Right ventricle myocardium inferior (tissue), 1 donor: ENCODE measurements around the gene KL. TPM values are rescaled to one million over a fixed set of nuclear protein-coding genes. Genes with fewer than 3 reads are reported as not detected.

Source experiments
- ATAC-seq: fragments of 200-7000 bp; cut with Tn5 transposase; one replicate; pipeline ENCODE4 v1.9.1; 2020; ENCODE audit warnings: mild to moderate bottlenecking, moderate library complexity
- DNase-seq: peaks from one replicate; pipeline ENCODE4 v3.0.0; 2021; ENCODE audit errors: missing footprints
- intact Hi-C: fragments of 100-400 bp; cut with DNase I; formaldehyde crosslinking; loops from one replicate; pipeline ENCODE4 v1.11.0; 2022
- total RNA-seq: library from RNA; stranded (reverse); fragmentation: NEBNext Ultra II Directional; extraction: Animal tissue kit (Norgen Biotek cat#: 25700); gene quantifications from one replicate; pipeline ENCODE4 v1.2.1, GENCODE V29; 2021
- donor health status: DM: no; HTN: yes; CAD: no; lungs with severe emphysema.

The KL gene
- total RNA-seq, 1 donor from 2014 or later = 1.5 TPM

GRCh38 chr13:33072282-33072681 is 56.1 kb downstream of the KL start:
- intact Hi-C loops = no loop called here
- no peak for DNase-seq
- ATAC-seq = no peak

- ATAC-seq = no peak
- intact Hi-C loops = no loop called here
These were observed 56.5 kb downstream of the KL start for GRCh38 chr13:33072759-33073158.

GRCh38 chr13:33073338-33073737 is 57.1 kb downstream of the KL start:
- DNase-seq (no peak), ATAC-seq (no peak)
- intact Hi-C loops = no loop called here

More at GRCh38 chr13:33072759-33073158, 56.5 kb downstream of the KL start:
- no peak for DNase-seq

GRCh38 chr13:33076001-33076992 is 60.1 kb downstream of the KL start:
- intact Hi-C loops = no loop called here
- ATAC-seq (no peak), DNase-seq (no peak)

GRCh38 chr13:33078263-33078662 is 62.0 kb downstream of the KL start:
- DNase-seq = no peak
- intact Hi-C loops = no loop called here
- ATAC-seq = no peak

DNA sequence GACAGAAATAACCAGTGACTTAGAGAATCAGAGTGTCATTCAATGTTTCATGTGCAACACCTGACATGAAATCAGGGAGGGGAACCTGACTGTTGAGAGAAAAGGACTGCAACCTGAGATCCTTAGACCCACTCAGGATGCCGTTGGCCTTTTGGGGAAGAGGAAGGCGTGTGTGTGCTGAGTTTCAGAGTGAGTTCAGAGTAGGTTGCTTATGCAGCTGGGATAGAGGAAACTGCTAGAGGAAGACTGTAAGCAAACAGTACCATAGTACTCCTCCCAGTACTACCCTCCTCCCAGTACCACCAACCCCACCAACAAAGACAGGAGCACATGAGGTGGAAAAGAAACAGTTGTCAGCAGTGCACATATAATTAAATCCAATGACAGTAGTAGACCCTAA is 63.7 kb downstream of the KL start:
- intact Hi-C loops = no loop called here
- no peak for DNase-seq
- peak; percentile 54 for ATAC-seq

GRCh38 chr13:33080972-33081590 is 64.9 kb downstream of the KL start:
- intact Hi-C loops = no loop called here
- no peak for DNase-seq
- no peak for ATAC-seq

- no peak for ATAC-seq
- intact Hi-C loops = no loop called here
- no peak for DNase-seq
These were observed 65.4 kb downstream of the KL start for GRCh38 chr13:33081666-33082065.

GRCh38 chr13:33083054-33083453 is 66.8 kb downstream of the KL start:
- intact Hi-C loops = no loop called here
- ATAC-seq (no peak), DNase-seq (no peak)

DNA sequence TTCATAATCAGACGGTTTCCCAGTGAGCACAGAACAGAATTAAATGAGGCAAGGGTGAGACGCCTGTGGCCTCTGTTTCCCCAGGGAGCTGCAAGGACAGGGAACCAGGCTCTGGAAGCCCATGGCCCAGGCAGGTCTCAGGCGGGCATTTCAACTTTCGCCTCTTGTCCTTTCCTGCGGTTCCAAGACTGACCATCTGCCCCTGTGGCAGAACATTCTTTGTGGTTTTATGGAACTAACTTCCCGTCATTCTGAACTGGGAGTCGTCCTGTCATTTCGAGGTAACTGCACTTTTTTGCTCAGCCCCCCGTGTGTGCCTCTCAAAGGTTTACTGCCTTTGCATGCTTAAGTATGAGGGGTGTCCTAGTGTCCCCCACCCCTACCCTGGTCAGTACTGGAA is 70.9 kb downstream of the KL start:
- ATAC-seq (no peak), DNase-seq (no peak)
- intact Hi-C loops = no loop called here

- intact Hi-C loops = no loop called here
- DNase-seq (no peak), ATAC-seq (no peak)
These were observed 71.6 kb downstream of the KL start for GRCh38 chr13:33087790-33088189.

DNA sequence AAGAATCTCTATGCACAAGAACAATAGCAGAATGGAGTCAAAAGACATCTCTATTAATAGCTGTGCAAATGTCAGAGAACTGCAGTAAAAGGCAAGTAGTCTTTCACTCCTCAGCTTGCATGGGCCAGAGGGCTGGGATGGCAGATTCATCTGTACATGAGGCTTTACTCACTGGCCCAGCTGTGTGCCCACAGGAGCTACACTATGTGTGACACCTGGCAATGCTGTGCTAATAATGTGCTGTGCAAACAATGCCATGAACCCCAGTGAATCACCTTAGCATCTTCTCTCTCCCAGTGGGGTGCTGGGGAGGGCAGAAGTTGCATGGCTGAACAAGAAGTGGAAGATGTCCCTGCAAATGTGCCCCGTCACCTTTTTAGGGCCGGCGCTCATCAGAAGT is 73.1 kb downstream of the KL start:
- intact Hi-C loops = no loop called here
- DNase-seq (no peak), ATAC-seq (no peak)

GRCh38 chr13:33090755-33091414 is 74.7 kb downstream of the KL start:
- ATAC-seq (no peak), DNase-seq (no peak)
- intact Hi-C loops = no loop called here

- intact Hi-C loops = no loop called here
- ATAC-seq (no peak), DNase-seq (no peak)
These were observed 75.2 kb downstream of the KL start for GRCh38 chr13:33091415-33091774.

GRCh38 chr13:33092073-33092987 is 76.1 kb downstream of the KL start:
- ATAC-seq (no peak), DNase-seq (no peak)
- intact Hi-C loops = no loop called here

DNA sequence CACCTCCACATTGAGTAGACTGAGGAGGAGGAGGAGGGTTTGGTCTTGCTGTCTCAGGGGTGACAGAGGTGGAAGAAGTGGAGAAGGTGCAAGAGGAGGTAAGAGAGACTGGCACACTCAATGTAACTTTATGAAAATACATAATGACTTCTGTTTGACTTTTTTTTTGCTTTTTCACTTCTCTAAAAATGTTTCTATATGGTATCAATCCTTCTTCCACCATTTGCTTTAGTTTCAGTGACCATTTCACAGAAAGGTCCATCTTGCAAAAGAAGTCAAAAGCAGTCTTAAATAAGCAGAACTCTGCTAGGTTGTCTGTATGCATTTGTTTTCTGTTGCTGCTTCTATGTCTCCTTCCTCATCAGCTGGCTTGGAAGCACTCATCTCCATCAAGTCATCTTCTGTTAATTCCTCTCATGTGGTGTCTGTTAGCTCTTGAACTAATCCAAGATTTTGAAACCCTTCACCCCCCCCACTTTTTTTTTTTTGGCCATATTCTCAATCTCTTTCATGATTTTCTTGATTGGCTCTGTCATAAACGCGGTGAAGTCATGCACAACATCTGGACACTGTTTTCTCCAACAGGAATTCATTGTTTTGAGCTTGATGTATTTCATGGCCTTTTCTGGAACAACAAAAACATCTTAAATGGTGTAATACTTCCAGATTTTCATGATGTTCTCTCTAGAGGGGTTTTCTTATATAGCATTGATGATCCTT is 80.8 kb downstream of the KL start:
- ATAC-seq (no peak), DNase-seq (no peak)
- intact Hi-C loops = no loop called here

DNA sequence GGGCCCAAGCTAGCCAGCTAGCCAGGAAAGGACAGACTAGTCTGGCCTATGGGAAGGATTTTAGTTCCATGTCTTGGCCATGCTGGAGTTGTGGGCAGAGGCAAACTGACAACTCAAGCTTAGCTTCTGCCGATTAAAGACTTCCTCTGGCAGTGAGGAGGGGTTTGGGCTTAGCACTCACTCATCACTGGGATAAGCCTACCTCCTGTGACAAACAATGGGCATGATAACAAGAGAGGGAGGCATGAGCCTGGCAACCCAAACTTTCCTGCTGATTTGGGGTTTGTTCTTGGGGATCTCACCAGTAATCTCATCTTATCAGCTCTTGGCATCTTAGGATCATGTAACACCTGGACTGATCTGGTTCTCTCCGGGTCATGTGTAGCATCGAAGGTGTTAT is 83.6 kb downstream of the KL start:
- DNase-seq (no peak), ATAC-seq (no peak)
- intact Hi-C loops = no loop called here

- DNase-seq (no peak), ATAC-seq (no peak)
- intact Hi-C loops = no loop called here
These were observed 84.7 kb downstream of the KL start for GRCh38 chr13:33100886-33101285.
